ENCODE data around the gene CUX1.

DNA sequence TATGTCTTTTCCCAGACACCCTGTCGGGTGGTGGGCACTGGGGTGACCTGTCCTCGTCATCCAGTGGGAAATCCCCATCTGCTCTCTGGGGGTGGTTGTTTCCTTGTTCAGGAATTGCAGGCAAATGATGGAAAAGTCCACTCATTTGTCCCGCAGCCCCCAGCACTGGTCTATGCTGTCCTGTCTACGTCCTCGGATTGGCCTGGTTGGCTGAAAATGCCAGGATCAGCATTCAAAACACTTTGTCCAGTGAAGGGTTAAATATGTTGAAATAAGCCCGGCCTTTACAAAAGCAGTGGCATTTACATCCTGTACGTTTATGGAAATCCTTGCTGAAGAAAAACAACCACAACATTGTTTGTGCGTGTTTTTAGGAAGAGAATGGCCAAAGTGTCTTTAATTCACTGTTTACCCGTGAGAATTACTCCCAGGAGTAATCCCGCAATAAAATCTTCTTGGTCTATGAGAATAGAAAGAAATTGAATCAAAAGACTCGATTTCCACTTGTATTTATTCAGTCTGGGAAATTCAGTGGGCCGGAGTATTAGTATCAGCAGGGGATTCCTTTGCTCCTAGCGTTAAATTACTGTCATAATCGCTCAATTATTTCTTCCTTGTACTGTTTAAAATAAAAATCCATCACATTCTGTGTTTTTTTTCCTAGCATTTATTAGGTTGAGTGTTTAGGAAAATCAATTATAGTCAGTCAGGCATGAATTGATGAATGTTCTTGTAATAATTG is 352.4 kb downstream of the CUX1 start:
- TF ChIP-seq, protein P1, sequence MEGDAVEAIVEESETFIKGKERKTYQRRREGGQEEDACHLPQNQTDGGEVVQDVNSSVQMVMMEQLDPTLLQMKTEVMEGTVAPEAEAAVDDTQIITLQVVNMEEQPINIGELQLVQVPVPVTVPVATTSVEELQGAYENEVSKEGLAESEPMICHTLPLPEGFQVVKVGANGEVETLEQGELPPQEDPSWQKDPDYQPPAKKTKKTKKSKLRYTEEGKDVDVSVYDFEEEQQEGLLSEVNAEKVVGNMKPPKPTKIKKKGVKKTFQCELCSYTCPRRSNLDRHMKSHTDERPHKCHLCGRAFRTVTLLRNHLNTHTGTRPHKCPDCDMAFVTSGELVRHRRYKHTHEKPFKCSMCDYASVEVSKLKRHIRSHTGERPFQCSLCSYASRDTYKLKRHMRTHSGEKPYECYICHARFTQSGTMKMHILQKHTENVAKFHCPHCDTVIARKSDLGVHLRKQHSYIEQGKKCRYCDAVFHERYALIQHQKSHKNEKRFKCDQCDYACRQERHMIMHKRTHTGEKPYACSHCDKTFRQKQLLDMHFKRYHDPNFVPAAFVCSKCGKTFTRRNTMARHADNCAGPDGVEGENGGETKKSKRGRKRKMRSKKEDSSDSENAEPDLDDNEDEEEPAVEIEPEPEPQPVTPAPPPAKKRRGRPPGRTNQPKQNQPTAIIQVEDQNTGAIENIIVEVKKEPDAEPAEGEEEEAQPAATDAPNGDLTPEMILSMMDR (IDR thresholded peaks at IDR 0.05) = no peak
- no peak for TF ChIP-seq POLR2A (IDR thresholded peaks at IDR 0.05)
